Esophagus squamous epithelium (tissue), 4 donors: ENCODE data around the gene MAP7D1.

Source experiments
- CTCF ChIP-seq, 6 experiments: fragments of 450-650 bp in 4 of 6; fragments of 200-600 bp in 2 of 6; sonication (generic) in 2 of 6; IDR thresholded peaks; one replicate each; pipeline ENCODE4 v1.5.1; 2016 to 2019; ENCODE audit warnings: antibody characterized with exemption in 6 of 6, mild to moderate bottlenecking in 4 of 6, moderate library complexity in 4 of 6
- POLR2A ChIP-seq, 4 donors: fragments of 450-650 bp; IDR thresholded peaks; one replicate each; pipeline ENCODE4 v1.6.1; 2017; ENCODE audit warnings: antibody characterized with exemption in 4 of 4, mild to moderate bottlenecking in 4 of 4, moderate library complexity in 3 of 4

- TF ChIP-seq CTCF (IDR thresholded peaks at IDR 0.05) (no peak), POLR2A (IDR thresholded peaks at IDR 0.05) (no peak)
These were observed 22.7 kb downstream of the MAP7D1 start for GRCh38 chr1:36178471-36179219.
